GM12874 (cell line): Measurements from ENCODE around the gene HOXB7.

ENCODE experiments used
- TF ChIP-seq, protein P1 (sequence below): IDR thresholded peaks from 2 replicates; pipeline ENCODE4 v1.5.1; 2011; ENCODE audit warnings: low read depth, mild to moderate bottlenecking, control low read depth, low read length, moderate library complexity; ENCODE audit not compliant: insufficient read depth

HOXB7 gene

DNA sequence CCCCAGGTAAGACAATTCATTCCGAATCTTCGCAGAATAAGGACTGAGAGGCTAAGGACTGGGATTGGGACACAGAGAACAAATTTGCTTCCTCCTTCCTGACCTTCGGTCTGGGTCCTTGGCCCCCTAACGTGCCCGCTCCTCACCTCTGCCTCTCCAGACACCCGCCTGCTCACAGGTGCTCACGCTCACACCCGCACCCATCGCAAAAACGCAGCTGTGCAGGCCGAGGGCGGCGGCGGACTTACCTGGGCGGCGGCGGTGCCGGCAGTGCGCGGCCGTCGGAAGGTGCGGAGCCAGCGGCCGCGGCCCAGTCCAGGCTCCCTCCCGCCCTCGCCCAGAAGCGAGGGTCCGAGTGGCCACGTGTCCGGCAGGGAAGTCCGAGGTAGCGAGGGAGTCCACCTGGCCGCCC is 22.5 kb upstream of the HOXB7 start:
- TF ChIP-seq, protein P1, sequence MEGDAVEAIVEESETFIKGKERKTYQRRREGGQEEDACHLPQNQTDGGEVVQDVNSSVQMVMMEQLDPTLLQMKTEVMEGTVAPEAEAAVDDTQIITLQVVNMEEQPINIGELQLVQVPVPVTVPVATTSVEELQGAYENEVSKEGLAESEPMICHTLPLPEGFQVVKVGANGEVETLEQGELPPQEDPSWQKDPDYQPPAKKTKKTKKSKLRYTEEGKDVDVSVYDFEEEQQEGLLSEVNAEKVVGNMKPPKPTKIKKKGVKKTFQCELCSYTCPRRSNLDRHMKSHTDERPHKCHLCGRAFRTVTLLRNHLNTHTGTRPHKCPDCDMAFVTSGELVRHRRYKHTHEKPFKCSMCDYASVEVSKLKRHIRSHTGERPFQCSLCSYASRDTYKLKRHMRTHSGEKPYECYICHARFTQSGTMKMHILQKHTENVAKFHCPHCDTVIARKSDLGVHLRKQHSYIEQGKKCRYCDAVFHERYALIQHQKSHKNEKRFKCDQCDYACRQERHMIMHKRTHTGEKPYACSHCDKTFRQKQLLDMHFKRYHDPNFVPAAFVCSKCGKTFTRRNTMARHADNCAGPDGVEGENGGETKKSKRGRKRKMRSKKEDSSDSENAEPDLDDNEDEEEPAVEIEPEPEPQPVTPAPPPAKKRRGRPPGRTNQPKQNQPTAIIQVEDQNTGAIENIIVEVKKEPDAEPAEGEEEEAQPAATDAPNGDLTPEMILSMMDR = no peak

GRCh38 chr17:48632579-48633265 is 21.9 kb upstream of the HOXB7 start:
- TF ChIP-seq, protein P1 = no peak

GRCh38 chr17:48631693-48632578 is 21.1 kb upstream of the HOXB7 start:
- TF ChIP-seq, protein P1 = no peak

DNA sequence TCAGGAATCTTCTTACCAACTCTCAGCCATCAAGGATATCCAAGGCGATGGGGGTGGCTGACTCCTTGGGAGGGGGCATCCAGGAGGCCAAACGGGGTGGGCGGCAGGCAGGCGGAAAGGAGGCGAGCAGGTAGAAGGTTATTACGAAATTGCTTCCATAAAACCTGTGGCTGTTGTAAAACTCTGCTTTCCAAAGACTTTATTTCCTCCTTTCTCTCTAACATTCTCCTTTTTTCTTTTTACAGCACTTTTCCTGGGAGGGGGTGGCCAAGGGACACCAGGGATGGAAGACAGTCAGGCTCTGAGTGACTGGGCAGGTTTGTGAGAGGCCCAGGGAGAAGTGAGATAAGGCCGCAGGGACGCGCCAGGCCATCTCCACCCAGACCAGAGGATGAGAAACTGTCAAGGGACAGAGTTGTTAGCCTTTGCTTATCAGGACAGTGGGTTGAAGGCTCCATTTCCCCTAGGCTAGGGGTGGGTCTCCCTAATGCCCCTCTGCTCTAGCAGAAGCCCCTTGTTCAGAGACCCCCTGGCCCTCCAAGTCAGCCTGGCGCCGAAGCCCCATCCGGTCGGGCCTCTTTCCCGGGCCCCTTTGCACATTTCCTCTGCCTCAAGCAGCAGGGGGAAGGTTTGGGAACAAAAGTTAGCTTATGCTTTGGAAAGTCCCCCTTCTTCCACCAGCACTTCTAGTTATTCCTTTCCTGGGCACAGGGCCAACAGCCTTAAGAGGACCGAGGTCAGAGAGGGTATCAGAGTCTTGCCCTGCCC is 20.3 kb upstream of the HOXB7 start:
- TF ChIP-seq, protein P1 = no peak

- TF ChIP-seq, protein P1 = no peak
These were observed 19.4 kb upstream of the HOXB7 start for GRCh38 chr17:48630009-48630924.

DNA sequence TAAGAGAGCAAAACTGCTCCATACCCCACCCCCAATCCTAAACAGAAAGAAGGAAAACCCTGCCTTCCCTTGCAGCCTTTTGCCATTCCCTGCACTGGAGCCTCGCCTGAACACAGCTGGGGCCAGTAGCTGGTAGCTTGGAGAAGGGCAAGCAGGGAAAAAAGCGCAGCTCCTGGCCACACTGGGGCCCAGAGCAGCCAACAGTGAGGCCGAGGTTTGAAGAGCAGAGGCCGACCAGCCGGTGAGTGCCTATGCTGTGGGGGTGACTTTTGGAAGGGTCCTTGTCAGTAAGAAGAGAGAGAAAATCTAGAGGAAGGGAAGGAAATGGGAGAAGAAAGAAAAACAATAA is 18.6 kb upstream of the HOXB7 start:
- TF ChIP-seq, protein P1 = no peak
